Hepatocyte (in vitro differentiated cells): ENCODE results near the gene C1QTNF4.

ENCODE experiments used
- CTCF ChIP-seq: fragments of 200-600 bp; sonication (generic); IDR thresholded peaks from 2 replicates; pipeline ENCODE4 v1.5.1; 2016; ENCODE audit warnings: antibody characterized with exemption, mild to moderate bottlenecking; ENCODE audit not compliant: poor library complexity
- EZH2phosphoT487 ChIP-seq: fragments of 200-600 bp; sonication (generic); IDR thresholded peaks from one replicate; pipeline ENCODE4 v1.6.1; 2018; ENCODE audit warnings: antibody characterized with exemption, mild to moderate bottlenecking, low read depth, moderate library complexity; ENCODE audit not compliant: unreplicated experiment, severe bottlenecking

GRCh38 chr11:47591764-47592163 lies 2.4 kb downstream of the C1QTNF4 start:
- TF ChIP-seq EZH2phosphoT487 (no peak), CTCF (no peak)
